Erythroblast (primary cell): ENCODE measurements around the gene DGKB.
"Not testable (repeated sequence)": the region's sequence is repeated elsewhere in the genome, so short reads cannot be mapped to it uniquely, and the experiment has no call there.

ENCODE experiments used
- GATA1 ChIP-seq: IDR thresholded peaks from 2 replicates; pipeline ENCODE4 v1.6.1; 2011; ENCODE audit warnings: low read depth, mild to moderate bottlenecking, control low read depth, low read length, moderate library complexity
- POLR2A ChIP-seq: IDR thresholded peaks from 2 replicates; pipeline ENCODE4 v1.6.1; 2011; ENCODE audit warnings: mild to moderate bottlenecking, low read length

GRCh38 chr7:14461716-14462115 is 440.8 kb downstream of the DGKB start:
- TF ChIP-seq POLR2A, GATA1: not testable (repeated sequence)
